HEK293 (cell line): Measurements from ENCODE around the gene HILPDA.

Experiments used
- BCL11B ChIP-seq: fragments of 450-650 bp; formaldehyde crosslinking; IDR thresholded peaks from 2 replicates; pipeline ENCODE4 v1.5.1; 2016; ENCODE audit warnings: low read depth, missing biosample characterization, missing genetic modification characterization
- FEZF1 ChIP-seq: fragments of 450-650 bp; formaldehyde crosslinking; IDR thresholded peaks from 2 replicates; pipeline ENCODE4 v1.5.1; 2016; ENCODE audit warnings: missing biosample characterization, missing genetic modification characterization
- HOXA7 ChIP-seq: sonication (generic); formaldehyde crosslinking; IDR thresholded peaks from 2 replicates; pipeline ENCODE4 v1.8.1; 2022; ENCODE audit warnings: missing genetic modification reagents, borderline replicate concordance
- HOXD13 ChIP-seq: sonication (generic); formaldehyde crosslinking; IDR thresholded peaks from 2 replicates; pipeline ENCODE4 v1.8.0; 2022; ENCODE audit warnings: missing genetic modification reagents, borderline replicate concordance
- KLF10 ChIP-seq: fragments of 450-650 bp; IDR thresholded peaks from 2 replicates; pipeline ENCODE4 v1.5.1; 2018; ENCODE audit warnings: missing biosample characterization, mild to moderate bottlenecking, missing genetic modification characterization
- MZF1 ChIP-seq: fragments of 450-650 bp; formaldehyde crosslinking; IDR thresholded peaks from 2 replicates; pipeline ENCODE4 v1.5.1; 2017; ENCODE audit warnings: missing biosample characterization, missing genetic modification characterization, borderline replicate concordance
- RBAK ChIP-seq: fragments of 450-650 bp; formaldehyde crosslinking; IDR thresholded peaks from 2 replicates; pipeline ENCODE4 v1.5.1; 2016; ENCODE audit warnings: missing biosample characterization, missing genetic modification characterization
- REPIN1 ChIP-seq: fragments of 450-650 bp; formaldehyde crosslinking; IDR thresholded peaks from 2 replicates; pipeline ENCODE4 v1.5.1; 2017; ENCODE audit warnings: missing biosample characterization, missing genetic modification characterization, low read depth
- ZBTB20 ChIP-seq: fragments of 450-650 bp; formaldehyde crosslinking; IDR thresholded peaks from 2 replicates; pipeline ENCODE4 v1.5.1; 2016; ENCODE audit warnings: missing biosample characterization, missing genetic modification characterization
- ZBTB7A ChIP-seq: fragments of 450-650 bp; formaldehyde crosslinking; IDR thresholded peaks from 2 replicates; pipeline ENCODE4 v1.5.1; 2016; ENCODE audit warnings: low read depth, missing biosample characterization, missing genetic modification characterization
- ZEB2 ChIP-seq: fragments of 450-650 bp; formaldehyde crosslinking; IDR thresholded peaks from 2 replicates; pipeline ENCODE4 v1.5.1; 2016; ENCODE audit warnings: missing biosample characterization, missing genetic modification characterization
- ZFHX2 ChIP-seq: fragments of 450-650 bp; formaldehyde crosslinking; conservative IDR thresholded peaks from 2 replicates; pipeline ENCODE4 v1.5.1; 2016; ENCODE audit warnings: missing biosample characterization, missing genetic modification characterization
- ZFP69B ChIP-seq: fragments of 450-650 bp; formaldehyde crosslinking; IDR thresholded peaks from 2 replicates; pipeline ENCODE4 v1.5.1; 2016; ENCODE audit warnings: missing biosample characterization, missing genetic modification characterization
- ZNF10 ChIP-seq: fragments of 450-650 bp; formaldehyde crosslinking; IDR thresholded peaks from 2 replicates; pipeline ENCODE4 v1.5.1; 2017; ENCODE audit warnings: missing biosample characterization, missing genetic modification characterization
- ZNF114 ChIP-seq: fragments of 450-650 bp; formaldehyde crosslinking; IDR thresholded peaks from 2 replicates; pipeline ENCODE4 v1.5.0; 2017; ENCODE audit warnings: missing biosample characterization, missing genetic modification characterization
- ZNF133 ChIP-seq: fragments of 450-650 bp; formaldehyde crosslinking; IDR thresholded peaks from 2 replicates; pipeline ENCODE4 v1.5.1; 2016; ENCODE audit warnings: missing biosample characterization, missing genetic modification characterization
- ZNF157 ChIP-seq: fragments of 450-650 bp; formaldehyde crosslinking; IDR thresholded peaks from 2 replicates; pipeline ENCODE4 v1.5.1; 2016; ENCODE audit warnings: missing biosample characterization, missing genetic modification characterization
- ZNF169 ChIP-seq: fragments of 450-650 bp; formaldehyde crosslinking; IDR thresholded peaks from 2 replicates; pipeline ENCODE4 v1.5.1; 2016; ENCODE audit warnings: missing biosample characterization, missing genetic modification characterization
- ZNF202 ChIP-seq: fragments of 450-650 bp; formaldehyde crosslinking; IDR thresholded peaks from 2 replicates; pipeline ENCODE4 v1.5.1; 2016; ENCODE audit warnings: missing biosample characterization, missing genetic modification characterization, borderline replicate concordance
- ZNF239 ChIP-seq: fragments of 450-650 bp; formaldehyde crosslinking; IDR thresholded peaks from 2 replicates; pipeline ENCODE4 v1.5.1; 2016; ENCODE audit warnings: missing biosample characterization, missing genetic modification characterization
- ZNF248 ChIP-seq: fragments of 450-650 bp; formaldehyde crosslinking; IDR thresholded peaks from 2 replicates; pipeline ENCODE4 v1.5.1; 2017; ENCODE audit warnings: missing biosample characterization, missing genetic modification characterization
- ZNF274 ChIP-seq, 2 experiments: fragments of 200-500 bp in 1 of 2; fragments of 450-650 bp in 1 of 2; sonication (Bioruptor generic) in 1 of 2; formaldehyde crosslinking in 1 of 2; IDR thresholded peaks; 2 replicates each; pipeline versions ENCODE4 v1.5.1 to v1.6.1; 2014 to 2016; ENCODE audit warnings: borderline replicate concordance in 1 of 2, inconsistent platforms in 1 of 2, low read length in 1 of 2, missing biosample characterization in 1 of 2, missing genetic modification characterization in 1 of 2
- ZNF302 ChIP-seq: fragments of 450-650 bp; formaldehyde crosslinking; IDR thresholded peaks from 2 replicates; pipeline ENCODE4 v1.5.1; 2016; ENCODE audit warnings: missing biosample characterization, missing genetic modification characterization, low read depth
- ZNF433 ChIP-seq: fragments of 450-650 bp; formaldehyde crosslinking; IDR thresholded peaks from 2 replicates; pipeline ENCODE4 v1.5.1; 2016; ENCODE audit warnings: missing biosample characterization, missing genetic modification characterization, low read depth
- ZNF558 ChIP-seq: fragments of 450-650 bp; formaldehyde crosslinking; IDR thresholded peaks from 2 replicates; pipeline ENCODE4 v1.5.1; 2016; ENCODE audit warnings: missing biosample characterization, missing genetic modification characterization
- ZNF621 ChIP-seq: fragments of 450-650 bp; formaldehyde crosslinking; IDR thresholded peaks from 2 replicates; pipeline ENCODE4 v1.5.1; 2017; ENCODE audit warnings: missing biosample characterization, missing genetic modification characterization
- ZNF629 ChIP-seq: fragments of 450-650 bp; formaldehyde crosslinking; IDR thresholded peaks from 2 replicates; pipeline ENCODE4 v1.5.1; 2017; ENCODE audit warnings: missing biosample characterization, missing genetic modification characterization
- ZNF654 ChIP-seq: fragments of 450-650 bp; formaldehyde crosslinking; IDR thresholded peaks from 2 replicates; pipeline ENCODE4 v1.5.1; 2016; ENCODE audit warnings: low read depth, missing biosample characterization, missing genetic modification characterization
- ZNF777 ChIP-seq: fragments of 450-650 bp; formaldehyde crosslinking; IDR thresholded peaks from 2 replicates; pipeline ENCODE4 v1.5.1; 2017; ENCODE audit warnings: missing biosample characterization, missing genetic modification characterization, borderline replicate concordance
- ZXDB ChIP-seq: fragments of 450-650 bp; formaldehyde crosslinking; IDR thresholded peaks from 2 replicates; pipeline ENCODE4 v1.5.1; 2016; ENCODE audit warnings: missing biosample characterization, missing genetic modification characterization
- TF ChIP-seq, protein P1 (sequence below): fragments of 450-650 bp; formaldehyde crosslinking; IDR thresholded peaks from 2 replicates; pipeline ENCODE4 v1.5.1; 2016; ENCODE audit warnings: missing biosample characterization, missing genetic modification characterization
- TF ChIP-seq, protein P2 (sequence below): IDR thresholded peaks from 2 replicates; pipeline ENCODE4 v1.6.1; 2011; ENCODE audit warnings: mild to moderate bottlenecking, low read depth, low read length, borderline replicate concordance
- TF ChIP-seq, protein P3 (sequence below): fragments of 450-650 bp; formaldehyde crosslinking; IDR thresholded peaks from 2 replicates; pipeline ENCODE4; 2016; ENCODE audit warnings: missing biosample characterization, missing genetic modification characterization
- TF ChIP-seq, protein P4 (sequence below): fragments of 450-650 bp; formaldehyde crosslinking; IDR thresholded peaks from 2 replicates; pipeline ENCODE4 v1.5.0; 2017; ENCODE audit warnings: missing biosample characterization, missing genetic modification characterization, borderline replicate concordance

HILPDA gene

DNA sequence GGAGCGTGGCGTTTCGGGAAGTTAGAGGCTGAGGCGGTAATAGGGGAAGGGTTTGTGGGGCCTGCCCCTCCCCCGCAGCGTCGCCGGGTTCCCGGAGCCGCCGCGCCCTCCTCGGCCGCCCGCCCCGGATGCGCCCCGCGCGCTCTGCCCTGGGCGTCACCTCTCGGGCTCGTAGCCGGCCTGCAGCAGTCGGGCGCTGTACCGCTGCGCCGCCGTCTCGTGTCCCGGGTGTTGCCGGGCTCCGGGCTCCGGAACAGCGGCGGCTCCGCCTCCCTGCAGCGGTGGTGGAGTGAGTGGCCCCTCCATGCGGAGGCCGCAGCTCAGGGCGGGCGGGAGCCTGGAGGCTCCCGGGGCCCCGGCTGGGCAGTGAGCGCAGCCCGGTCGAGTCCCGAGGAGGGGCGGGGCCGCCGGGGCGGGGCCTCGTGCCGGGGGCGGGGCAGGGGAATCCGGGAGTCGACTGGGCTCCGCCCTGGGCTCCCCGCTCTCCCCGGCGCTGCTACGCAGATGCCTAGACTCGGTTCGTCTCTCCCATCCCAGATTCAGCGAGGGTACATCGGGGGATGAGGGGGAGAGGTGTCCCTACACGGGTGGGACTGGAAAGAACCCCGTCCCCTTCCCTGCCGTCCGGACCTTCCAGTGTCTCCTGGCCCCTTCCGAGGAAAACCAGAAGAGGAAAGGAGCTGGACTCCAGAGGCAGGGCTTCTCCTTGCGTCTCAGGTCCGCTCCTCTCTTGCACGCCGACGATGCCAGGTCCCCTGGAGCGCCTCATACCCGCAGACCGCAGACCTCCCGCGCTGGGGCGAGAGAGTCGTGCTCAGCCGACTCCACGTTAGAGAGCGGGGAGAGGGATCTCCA lies 45.9 kb upstream of the HILPDA start, which contains the start of gene IMPDH1 (continued):
- 0 out of 2 replicates have a peak, but pooled peaks have one; percentile 29 for TF ChIP-seq MZF1 (tag by site-specific recombination)
- no peak for TF ChIP-seq ZNF433 (tag by site-specific recombination)
- TF ChIP-seq FEZF1 (tag by site-specific recombination), result no peak
- TF ChIP-seq ZFP69B, result no peak; the same call in 1 of the 2 replicates
- TF ChIP-seq ZNF202 (tag by site-specific recombination), result no peak
- TF ChIP-seq ZBTB20 (tag by site-specific recombination), result peak; percentile 98
- TF ChIP-seq, protein P1, sequence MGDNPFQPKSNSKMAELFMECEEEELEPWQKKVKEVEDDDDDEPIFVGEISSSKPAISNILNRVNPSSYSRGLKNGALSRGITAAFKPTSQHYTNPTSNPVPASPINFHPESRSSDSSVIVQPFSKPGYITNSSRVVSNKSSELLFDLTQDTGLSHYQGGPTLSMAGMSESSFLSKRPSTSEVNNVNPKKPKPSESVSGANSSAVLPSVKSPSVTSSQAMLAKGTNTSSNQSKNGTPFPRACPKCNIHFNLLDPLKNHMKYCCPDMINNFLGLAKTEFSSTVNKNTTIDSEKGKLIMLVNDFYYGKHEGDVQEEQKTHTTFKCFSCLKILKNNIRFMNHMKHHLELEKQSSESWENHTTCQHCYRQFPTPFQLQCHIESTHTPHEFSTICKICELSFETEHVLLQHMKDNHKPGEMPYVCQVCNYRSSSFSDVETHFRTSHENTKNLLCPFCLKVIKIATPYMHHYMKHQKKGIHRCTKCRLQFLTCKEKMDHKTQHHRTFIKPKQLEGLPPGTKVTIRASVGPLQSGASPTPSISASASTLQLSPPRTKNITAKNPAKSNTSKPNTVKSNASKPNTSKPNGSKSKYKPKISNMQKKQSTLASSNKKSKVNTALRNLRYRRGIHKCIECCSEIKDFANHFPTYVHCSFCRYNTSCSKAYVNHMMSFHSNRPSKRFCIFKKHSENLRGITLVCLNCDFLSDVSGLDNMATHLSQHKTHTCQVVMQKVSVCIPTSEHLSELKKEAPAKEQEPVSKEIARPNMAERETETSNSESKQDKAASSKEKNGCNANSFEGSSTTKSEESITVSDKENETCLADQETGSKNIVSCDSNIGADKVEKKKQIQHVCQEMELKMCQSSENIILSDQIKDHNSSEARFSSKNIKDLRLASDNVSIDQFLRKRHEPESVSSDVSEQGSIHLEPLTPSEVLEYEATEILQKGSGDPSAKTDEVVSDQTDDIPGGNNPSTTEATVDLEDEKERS (tag by site-specific recombination), result no peak
- no peak for TF ChIP-seq ZNF621 (tag by site-specific recombination)
- peak; percentile 82 for TF ChIP-seq KLF10 (tag by site-specific recombination)
- TF ChIP-seq HOXD13 (CRISPR knock-in tag), result no peak
- no peak for TF ChIP-seq ZNF157 (tag by site-specific recombination)
- peak; percentile 69 for TF ChIP-seq ZXDB
- TF ChIP-seq ZNF239 (tag by site-specific recombination), result no peak
- no peak for TF ChIP-seq ZNF169
- TF ChIP-seq ZFHX2 (tag by site-specific recombination), result no peak
- TF ChIP-seq ZNF133 (tag by site-specific recombination), result no peak
- no peak for TF ChIP-seq HOXA7 (CRISPR knock-in tag)
- TF ChIP-seq, protein P2, sequence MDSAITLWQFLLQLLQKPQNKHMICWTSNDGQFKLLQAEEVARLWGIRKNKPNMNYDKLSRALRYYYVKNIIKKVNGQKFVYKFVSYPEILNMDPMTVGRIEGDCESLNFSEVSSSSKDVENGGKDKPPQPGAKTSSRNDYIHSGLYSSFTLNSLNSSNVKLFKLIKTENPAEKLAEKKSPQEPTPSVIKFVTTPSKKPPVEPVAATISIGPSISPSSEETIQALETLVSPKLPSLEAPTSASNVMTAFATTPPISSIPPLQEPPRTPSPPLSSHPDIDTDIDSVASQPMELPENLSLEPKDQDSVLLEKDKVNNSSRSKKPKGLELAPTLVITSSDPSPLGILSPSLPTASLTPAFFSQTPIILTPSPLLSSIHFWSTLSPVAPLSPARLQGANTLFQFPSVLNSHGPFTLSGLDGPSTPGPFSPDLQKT, result no peak
- TF ChIP-seq ZNF654 (tag by site-specific recombination), result no peak
- no peak for TF ChIP-seq ZNF248 (tag by site-specific recombination)
- TF ChIP-seq ZNF777 (tag by site-specific recombination), result peak; percentile 58; the same call in 1 of the 2 replicates
- no peak for TF ChIP-seq REPIN1 (tag by site-specific recombination)
- TF ChIP-seq RBAK (tag by site-specific recombination), result no peak
- TF ChIP-seq ZNF114 (tag by site-specific recombination), result no peak
- no peak for TF ChIP-seq BCL11B (tag by site-specific recombination)
- TF ChIP-seq, protein P3, sequence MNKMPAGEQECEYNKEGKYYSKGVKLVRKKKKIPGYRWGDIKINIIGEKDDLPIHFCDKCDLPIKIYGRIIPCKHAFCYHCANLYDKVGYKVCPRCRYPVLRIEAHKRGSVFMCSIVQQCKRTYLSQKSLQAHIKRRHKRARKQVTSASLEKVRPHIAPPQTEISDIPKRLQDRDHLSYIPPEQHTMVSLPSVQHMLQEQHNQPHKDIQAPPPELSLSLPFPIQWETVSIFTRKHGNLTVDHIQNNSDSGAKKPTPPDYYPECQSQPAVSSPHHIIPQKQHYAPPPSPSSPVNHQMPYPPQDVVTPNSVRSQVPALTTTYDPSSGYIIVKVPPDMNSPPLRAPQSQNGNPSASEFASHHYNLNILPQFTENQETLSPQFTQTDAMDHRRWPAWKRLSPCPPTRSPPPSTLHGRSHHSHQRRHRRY (tag by site-specific recombination), result no peak
- TF ChIP-seq ZNF302, result no peak
- TF ChIP-seq, protein P4, sequence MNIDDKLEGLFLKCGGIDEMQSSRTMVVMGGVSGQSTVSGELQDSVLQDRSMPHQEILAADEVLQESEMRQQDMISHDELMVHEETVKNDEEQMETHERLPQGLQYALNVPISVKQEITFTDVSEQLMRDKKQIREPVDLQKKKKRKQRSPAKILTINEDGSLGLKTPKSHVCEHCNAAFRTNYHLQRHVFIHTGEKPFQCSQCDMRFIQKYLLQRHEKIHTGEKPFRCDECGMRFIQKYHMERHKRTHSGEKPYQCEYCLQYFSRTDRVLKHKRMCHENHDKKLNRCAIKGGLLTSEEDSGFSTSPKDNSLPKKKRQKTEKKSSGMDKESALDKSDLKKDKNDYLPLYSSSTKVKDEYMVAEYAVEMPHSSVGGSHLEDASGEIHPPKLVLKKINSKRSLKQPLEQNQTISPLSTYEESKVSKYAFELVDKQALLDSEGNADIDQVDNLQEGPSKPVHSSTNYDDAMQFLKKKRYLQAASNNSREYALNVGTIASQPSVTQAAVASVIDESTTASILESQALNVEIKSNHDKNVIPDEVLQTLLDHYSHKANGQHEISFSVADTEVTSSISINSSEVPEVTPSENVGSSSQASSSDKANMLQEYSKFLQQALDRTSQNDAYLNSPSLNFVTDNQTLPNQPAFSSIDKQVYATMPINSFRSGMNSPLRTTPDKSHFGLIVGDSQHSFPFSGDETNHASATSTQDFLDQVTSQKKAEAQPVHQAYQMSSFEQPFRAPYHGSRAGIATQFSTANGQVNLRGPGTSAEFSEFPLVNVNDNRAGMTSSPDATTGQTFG (tag by site-specific recombination), result no peak
- TF ChIP-seq ZNF629, result peak; percentile 67
- no peak for TF ChIP-seq ZNF274 (IDR thresholded peaks at IDR 0.05; ENCODE audit: low read length)
- TF ChIP-seq ZNF274 (tag by site-specific recombination; IDR thresholded peaks at IDR 0.05; ENCODE audit: borderline replicate concordance), result no peak
- TF ChIP-seq ZNF558 (tag by site-specific recombination), result no peak
- peak; percentile 84 for TF ChIP-seq ZEB2 (tag by site-specific recombination)
- TF ChIP-seq ZBTB7A (tag by site-specific recombination), result no peak
- TF ChIP-seq ZNF10 (tag by site-specific recombination), result peak; percentile 13; the same call in 1 of the 2 replicates
